ENCODE results near the gene C16orf95.

DNA sequence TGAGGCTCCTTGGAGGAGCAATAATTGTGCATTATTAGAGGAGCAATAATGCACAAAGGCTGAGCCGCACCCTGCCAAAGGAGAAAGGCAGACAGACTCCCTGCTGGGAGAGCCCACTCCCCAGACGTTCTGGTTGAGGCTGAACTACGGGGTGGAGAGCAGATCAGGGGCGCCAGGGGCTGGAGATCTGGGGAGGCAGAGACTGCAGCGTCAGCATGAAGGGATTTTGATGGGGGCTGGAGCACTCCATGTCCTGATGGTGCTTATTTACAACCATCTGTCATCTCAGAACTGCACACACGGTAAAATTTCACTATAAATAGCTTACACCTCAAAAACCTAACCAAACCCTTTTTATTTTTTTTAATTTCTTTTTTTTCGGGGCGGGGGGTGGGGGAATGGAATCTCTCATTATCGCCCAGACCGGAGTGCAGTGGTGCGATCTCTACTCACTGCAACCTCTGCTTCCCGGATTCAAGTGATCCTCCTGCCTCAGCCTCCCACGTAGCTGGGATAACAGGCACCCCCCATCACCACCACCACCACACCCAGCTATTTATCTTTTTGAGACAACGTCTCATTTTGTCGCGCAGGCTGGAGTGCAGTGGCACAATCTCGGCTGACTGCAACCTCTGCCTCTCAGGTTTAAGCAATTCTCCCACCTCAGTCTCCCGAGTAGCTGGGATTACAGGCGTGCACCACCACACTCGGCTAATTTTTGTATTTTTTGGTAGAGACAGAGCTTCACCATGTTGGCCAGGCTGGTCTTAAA lies 4.3 kb upstream of the C16orf95 start:
- TF ChIP-seq CTCF (IDR thresholded peaks at IDR 0.05) (no peak), POLR2A (IDR thresholded peaks at IDR 0.05) (no peak)
